WERI-Rb-1 (cell line): ENCODE results near the gene ZNF335.

Experiments
- DNase-seq: peaks from one replicate; pipeline ENCODE4 v3.0.0-alpha.2; 2020
- H3K27ac ChIP-seq: fragments of 250-450 bp; sonication (Bioruptor Pico); 2 replicates; pipeline ENCODE4 v1.5.1; 2020; ENCODE audit warnings: mild to moderate bottlenecking, moderate library complexity
- H3K27me3 ChIP-seq: fragments of 250-450 bp; sonication (Bioruptor Pico); 2 replicates; pipeline ENCODE4 v1.5.1; 2021; ENCODE audit warnings: mild to moderate bottlenecking, low read depth, moderate library complexity; ENCODE audit not compliant: insufficient read depth, severe bottlenecking
- H3K36me3 ChIP-seq: fragments of 250-450 bp; sonication (Bioruptor Pico); 2 replicates; pipeline ENCODE4 v1.5.1; 2020; ENCODE audit warnings: mild to moderate bottlenecking, moderate library complexity
- H3K4me3 ChIP-seq: 2 replicates; pipeline ENCODE4 v1.5.1; 2011; ENCODE audit warnings: low read depth, mild to moderate bottlenecking, control low read depth, low read length
- H3K9me3 ChIP-seq: fragments of 250-450 bp; sonication (Bioruptor Pico); 2 replicates; pipeline ENCODE4 v1.5.1; 2021; ENCODE audit warnings: mild to moderate bottlenecking, moderate library complexity; ENCODE audit not compliant: severe bottlenecking
- CTCF ChIP-seq: IDR thresholded peaks from 2 replicates; pipeline ENCODE4 v1.5.1; 2011; ENCODE audit warnings: low read depth, mild to moderate bottlenecking, control low read depth, inconsistent platforms, low read length

The ZNF335 gene

GRCh38 chr20:46004889-46005473 is 33.0 kb upstream of the ZNF335 start:
- Histone ChIP-seq H3K36me3 (no peaks in the 10 kb centered on the region), H3K27me3 (no peaks in the 10 kb centered on the region), H3K9me3 (no peaks in the 10 kb centered on the region), H3K4me3 (no peak overlapping the region), H3K27ac (no peak overlapping the region)
- DNase-seq, result no peak
- TF ChIP-seq CTCF, result no peak

- no peak for DNase-seq
- no peak for TF ChIP-seq CTCF
- no peaks in the 10 kb centered on the region for H3K27me3 ChIP-seq
- H3K27ac ChIP-seq, result no peak overlapping the region
- no peak overlapping the region for H3K4me3 ChIP-seq
- no peaks in the 10 kb centered on the region for H3K9me3 ChIP-seq
- no peaks in the 10 kb centered on the region for H3K36me3 ChIP-seq
These were observed 32.2 kb upstream of the ZNF335 start for GRCh38 chr20:46004187-46004586.

GRCh38 chr20:46002008-46002407 is 30.0 kb upstream of the ZNF335 start:
- Histone ChIP-seq H3K27ac (no peak overlapping the region), H3K27me3 (no peaks in the 10 kb centered on the region), H3K4me3 (no peak overlapping the region), H3K36me3 (no peaks in the 10 kb centered on the region), H3K9me3 (no peaks in the 10 kb centered on the region)
- no peak for DNase-seq
- TF ChIP-seq CTCF, result no peak

- Histone ChIP-seq H3K27ac (no peak overlapping the region), H3K9me3 (no peaks in the 10 kb centered on the region), H3K4me3 (no peak overlapping the region), H3K36me3 (no peaks in the 10 kb centered on the region), H3K27me3 (no peaks in the 10 kb centered on the region)
- DNase-seq, result no peak
- no peak for TF ChIP-seq CTCF
These were observed 29.5 kb upstream of the ZNF335 start for GRCh38 chr20:46001498-46001897.

- Histone ChIP-seq H3K36me3 (no peaks in the 10 kb centered on the region), H3K27ac (no peak overlapping the region), H3K27me3 (no peaks in the 10 kb centered on the region), H3K4me3 (no peak overlapping the region), H3K9me3 (no peaks in the 10 kb centered on the region)
- DNase-seq, result no peak
- TF ChIP-seq CTCF, result no peak
These were observed 28.4 kb upstream of the ZNF335 start for GRCh38 chr20:46000262-46000996.
